Ascending aorta (tissue), 2 donors: ENCODE measurements around the gene APOF. TPM values are rescaled to one million over a fixed set of nuclear protein-coding genes. Genes with fewer than 3 reads are reported as not detected.

Experiments
- DNase-seq, 2 donors: peaks; one replicate each; pipeline ENCODE4 v3.0.0-alpha.2; 2019; ENCODE audit warnings: low spot score in 2 of 2
- H3K27ac ChIP-seq, 2 donors: fragments of 200-600 bp; sonication (generic); one replicate each; pipeline ENCODE4 v1.5.1; 2016 to 2017; ENCODE audit warnings: mild to moderate bottlenecking in 1 of 2
- H3K27me3 ChIP-seq: fragments of 200-600 bp; sonication (generic); one replicate; pipeline ENCODE4 v1.5.1; 2017
- H3K36me3 ChIP-seq, 2 donors: fragments of 200-600 bp; sonication (generic); one replicate each; pipeline ENCODE4 v1.5.1; 2016
- H3K4me1 ChIP-seq, 2 donors: fragments of 200-600 bp; sonication (generic); one replicate each; pipeline ENCODE4 v1.5.1; 2016 to 2017; ENCODE audit warnings: mild to moderate bottlenecking in 1 of 2
- H3K4me3 ChIP-seq, 2 donors: fragments of 200-600 bp; sonication (generic); one replicate each; pipeline ENCODE4 v1.5.1; 2016 to 2017; ENCODE audit warnings: mild to moderate bottlenecking in 1 of 2
- H3K9me3 ChIP-seq, 2 donors: fragments of 200-600 bp; sonication (generic); one replicate each; pipeline ENCODE4 v1.5.1; 2016
- CTCF ChIP-seq, 3 experiments: fragments of 200-600 bp in 2 of 3; fragments of 450-650 bp in 1 of 3; sonication (generic) in 2 of 3; IDR thresholded peaks; one replicate each; pipeline ENCODE4 v1.5.1; 2016 to 2019; ENCODE audit warnings: antibody characterized with exemption in 3 of 3, mild to moderate bottlenecking in 1 of 3, moderate library complexity in 1 of 3
- intact Hi-C: fragments of 100-400 bp; cut with DNase I; formaldehyde crosslinking; loops from one replicate; pipeline ENCODE4 v1.15.1; 2023
- total RNA-seq: library from RNA; depleted of rRNA; stranded (reverse); fragments of >200 nt; gene quantifications from one replicate; pipeline ENCODE4 v1.1.0, GENCODE V29; 2016

The APOF gene
- total RNA-seq, 1 donor from 2014 or later = not detected

GRCh38 chr12:56382611-56383010 is 20.0 kb upstream of the APOF start:
- Histone ChIP-seq H3K9me3 (no peaks in the 10 kb centered on the region), H3K4me3 (no peak overlapping the region), H3K4me1 (no peaks in the 10 kb centered on the region), H3K27ac (no peak overlapping the region), H3K36me3 (no peaks in the 10 kb centered on the region), H3K27me3 (no peaks in the 10 kb centered on the region)
- TF ChIP-seq CTCF (IDR thresholded peaks at IDR 0.05) = no peak
- intact Hi-C loops = no loop called here
- DNase-seq = peak in 1 of 2 donors; percentile 25

GRCh38 chr12:56377989-56378316 is 15.3 kb upstream of the APOF start:
- no peaks in the 10 kb centered on the region for H3K4me1 ChIP-seq
- no peak overlapping the region for H3K4me3 ChIP-seq
- no peak for TF ChIP-seq CTCF (IDR thresholded peaks at IDR 0.05)
- no peak overlapping the region for H3K27ac ChIP-seq
- H3K36me3 ChIP-seq = no peaks in the 10 kb centered on the region
- intact Hi-C loops = no loop called here
- no peaks in the 10 kb centered on the region for H3K27me3 ChIP-seq
- H3K9me3 ChIP-seq = no peaks in the 10 kb centered on the region
- no peak for DNase-seq

- Histone ChIP-seq H3K9me3 (no peaks in the 10 kb centered on the region), H3K4me1 (no peaks in the 10 kb centered on the region), H3K27me3 (no peaks in the 10 kb centered on the region), H3K27ac (no peak overlapping the region), H3K4me3 (no peak overlapping the region), H3K36me3 (no peaks in the 10 kb centered on the region)
- TF ChIP-seq CTCF (IDR thresholded peaks at IDR 0.05) = no peak
- DNase-seq = peak in 1 of 2 donors; percentile 15
- intact Hi-C loops = no loop called here
Observed at GRCh38 chr12:56377310-56377988, 14.8 kb upstream of the APOF start.

- H3K9me3 ChIP-seq = no peaks in the 10 kb centered on the region
- no peaks in the 10 kb centered on the region for H3K36me3 ChIP-seq
- H3K27ac ChIP-seq = no peak overlapping the region
- TF ChIP-seq CTCF (IDR thresholded peaks at IDR 0.05) = no peak
- peak in 1 of 2 donors; percentile 24 for DNase-seq
- no peaks in the 10 kb centered on the region for H3K4me1 ChIP-seq
- intact Hi-C loops = no loop called here
- H3K4me3 ChIP-seq = no peak overlapping the region
- H3K27me3 ChIP-seq = no peaks in the 10 kb centered on the region
Observed at GRCh38 chr12:56375598-56376434, 13.2 kb upstream of the APOF start.

- H3K27ac ChIP-seq = no peak overlapping the region
- intact Hi-C loops = no loop called here
- no peaks in the 10 kb centered on the region for H3K27me3 ChIP-seq
- no peak overlapping the region for H3K4me3 ChIP-seq
- DNase-seq = peak in 1 of 2 donors; percentile 21
- H3K36me3 ChIP-seq = no peaks in the 10 kb centered on the region
- TF ChIP-seq CTCF (IDR thresholded peaks at IDR 0.05) = no peak
- H3K9me3 ChIP-seq = no peaks in the 10 kb centered on the region
- no peaks in the 10 kb centered on the region for H3K4me1 ChIP-seq
Observed at GRCh38 chr12:56374726-56375597, 12.3 kb upstream of the APOF start.
